Measurements from ENCODE around the gene MTERF4. TPM values are rescaled to one million over a fixed set of nuclear protein-coding genes. Genes with fewer than 3 reads are reported as not detected.

The MTERF4 gene
- polyA plus RNA-seq, 3 donors: 15.5 to 37.4 (median 17.8) TPM

DNA sequence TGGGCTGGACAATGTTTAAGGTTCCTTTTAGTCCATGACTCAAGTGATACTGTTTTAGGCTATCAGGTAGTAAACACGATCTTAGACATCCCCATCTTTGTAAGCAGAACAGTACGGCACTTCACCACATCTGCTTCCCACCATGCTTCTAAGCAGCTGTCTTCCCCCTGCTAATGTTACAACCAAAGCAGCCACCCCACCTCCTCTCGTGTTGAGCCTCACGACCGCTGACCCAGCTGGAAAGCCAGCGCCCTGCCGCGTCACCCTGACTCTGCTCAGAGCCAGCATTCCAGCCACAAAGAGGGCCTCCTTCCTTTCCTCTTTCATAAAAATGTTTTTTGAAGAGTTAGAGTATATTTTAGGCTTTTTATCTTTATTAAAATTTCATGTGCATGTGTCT lies 9.4 kb downstream of the MTERF4 start:
- H3K36me3 ChIP-seq (replicated peaks in 1 of 2; ENCODE audit: control insufficient read depth in 1 of 2, insufficient read depth in 2 of 2, low read length in 2 of 2): peaks cover 83 to 100% of the 10 kb centered on the region in 2 donors
- H3K4me1 ChIP-seq (ENCODE audit: control insufficient read depth in 1 of 2, insufficient read depth in 2 of 2, low read length in 2 of 2): no peaks in the 10 kb centered on the region
- Mint-ChIP-seq H3K36me3 (peaks cover 80 to 89% of the 10 kb centered on the region in 2 donors), H3K9me3 (peaks cover 0 to 1% (median 0%) of the 10 kb centered on the region in 7 donors), H3K4me1 (no peaks in the 10 kb centered on the region), H3K27ac (peak overlapping the region in 2 of 7 donors; percentile 56 to 57), H3K27me3 (ENCODE audit: low read depth in 3 of 3) (peaks cover 0 to 2% (median 0%) of the 10 kb centered on the region in 3 donors), H3K4me3 (no peak overlapping the region)
- intact Hi-C loops (cut with micrococcal nuclease): no loop called here
- H3K79me2 ChIP-seq (ENCODE audit: insufficient read depth, low read length): peaks cover 1% of the 10 kb centered on the region
- 37% methylated on average over 3 of the region's 8 CpGs for WGBS (ENCODE audit: insufficient coverage)
- no peak overlapping the region for H3K27ac ChIP-seq (ENCODE audit: low read depth in 1 of 2, low read length in 2 of 2)
- DNase-seq: no peak
- peaks cover 33% of the 10 kb centered on the region for H4K20me1 ChIP-seq (ENCODE audit: insufficient read depth, low read length)
- no peaks in the 10 kb centered on the region for H3K9me3 ChIP-seq (replicated peaks in 1 of 2; ENCODE audit: control insufficient read depth in 1 of 2, insufficient read depth in 1 of 2, low read length in 2 of 2)
- H3K9ac ChIP-seq (ENCODE audit: insufficient read depth, low read length, poor library complexity, severe bottlenecking): no peak overlapping the region
- no peak overlapping the region for H3K4me2 ChIP-seq (replicated peaks; ENCODE audit: extremely low read depth, low read length, poor library complexity, severe bottlenecking)
- no peak overlapping the region for H3K4me3 ChIP-seq (replicated peaks in 1 of 3; ENCODE audit: low read depth in 2 of 3, low read length in 3 of 3)
- TF ChIP-seq CTCF (IDR thresholded peaks at IDR 0.05): no peak
- H3K27me3 ChIP-seq (ENCODE audit: control insufficient read depth in 2 of 2, insufficient read depth in 2 of 2, low read length in 2 of 2): no peaks in the 10 kb centered on the region
- no peak overlapping the region for H2AFZ ChIP-seq (ENCODE audit: insufficient read depth, low read depth, low read length, poor library complexity, severe bottlenecking)

GRCh38 chr2:241091734-241092445 lies 10.2 kb downstream of the MTERF4 start:
- Histone ChIP-seq H2AFZ (ENCODE audit: insufficient read depth, low read depth, low read length, poor library complexity, severe bottlenecking) (no peak overlapping the region), H3K79me2 (ENCODE audit: insufficient read depth, low read length) (no peaks in the 10 kb centered on the region), H4K20me1 (ENCODE audit: insufficient read depth, low read length) (peaks cover 25% of the 10 kb centered on the region), H3K9me3 (replicated peaks in 1 of 2; ENCODE audit: control insufficient read depth in 1 of 2, insufficient read depth in 1 of 2, low read length in 2 of 2) (no peaks in the 10 kb centered on the region), H3K27ac (ENCODE audit: low read depth in 1 of 2, low read length in 2 of 2) (no peak overlapping the region), H3K27me3 (ENCODE audit: control insufficient read depth in 2 of 2, insufficient read depth in 2 of 2, low read length in 2 of 2) (no peaks in the 10 kb centered on the region), H3K36me3 (replicated peaks in 1 of 2; ENCODE audit: control insufficient read depth in 1 of 2, insufficient read depth in 2 of 2, low read length in 2 of 2) (peaks cover 83 to 100% of the 10 kb centered on the region in 2 donors), H3K9ac (ENCODE audit: insufficient read depth, low read length, poor library complexity, severe bottlenecking) (no peak overlapping the region), H3K4me3 (replicated peaks in 1 of 3; ENCODE audit: low read depth in 2 of 3, low read length in 3 of 3) (no peak overlapping the region), H3K4me2 (replicated peaks; ENCODE audit: extremely low read depth, low read length, poor library complexity, severe bottlenecking) (no peak overlapping the region), H3K4me1 (ENCODE audit: control insufficient read depth in 1 of 2, insufficient read depth in 2 of 2, low read length in 2 of 2) (no peaks in the 10 kb centered on the region)
- H3K4me3 Mint-ChIP-seq: no peak overlapping the region
- no peak for DNase-seq
- H3K4me1 Mint-ChIP-seq: no peaks in the 10 kb centered on the region
- H3K36me3 Mint-ChIP-seq: peaks cover 79 to 88% of the 10 kb centered on the region in 2 donors
- TF ChIP-seq CTCF (IDR thresholded peaks at IDR 0.05): no peak
- H3K27me3 Mint-ChIP-seq (ENCODE audit: low read depth in 3 of 3): peaks cover 0 to 2% (median 0%) of the 10 kb centered on the region in 3 donors
- WGBS (ENCODE audit: insufficient coverage): 99% methylated on average over 18 of the region's 22 CpGs
- H3K27ac Mint-ChIP-seq: no peak overlapping the region
- intact Hi-C loops (cut with micrococcal nuclease): no loop called here
- H3K9me3 Mint-ChIP-seq: peaks cover 0 to 2% (median 0%) of the 10 kb centered on the region in 7 donors
